Germinal center (tissue), 1 donor: ENCODE measurements around the gene ABHD11.

Experiments
- DNase-seq: peaks from one replicate; pipeline ENCODE4 v3.0.0; 2012; ENCODE audit warnings: mixed read lengths, low spot score

Gene ABHD11

GRCh38 chr7:73701357-73701995, 37.1 kb downstream of the ABHD11 start:
- DNase-seq: peak; percentile 55

- no peak for DNase-seq
These were observed 37.9 kb downstream of the ABHD11 start for GRCh38 chr7:73700581-73701134.

- no peak for DNase-seq
These were observed 38.6 kb downstream of the ABHD11 start for GRCh38 chr7:73700069-73700423.

GRCh38 chr7:73699370-73700068, 39.1 kb downstream of the ABHD11 start:
- DNase-seq: no peak

- DNase-seq: no peak
These were observed 40.2 kb downstream of the ABHD11 start for GRCh38 chr7:73698410-73698809.

- no peak for DNase-seq
These were observed 42.2 kb downstream of the ABHD11 start for GRCh38 chr7:73696372-73696771.

GRCh38 chr7:73690646-73691045, 48.0 kb downstream of the ABHD11 start:
- DNase-seq: no peak

GRCh38 chr7:73688288-73688687, 50.3 kb downstream of the ABHD11 start:
- DNase-seq: no peak
